ENCODE measurements around the gene PDE11A.

DNA sequence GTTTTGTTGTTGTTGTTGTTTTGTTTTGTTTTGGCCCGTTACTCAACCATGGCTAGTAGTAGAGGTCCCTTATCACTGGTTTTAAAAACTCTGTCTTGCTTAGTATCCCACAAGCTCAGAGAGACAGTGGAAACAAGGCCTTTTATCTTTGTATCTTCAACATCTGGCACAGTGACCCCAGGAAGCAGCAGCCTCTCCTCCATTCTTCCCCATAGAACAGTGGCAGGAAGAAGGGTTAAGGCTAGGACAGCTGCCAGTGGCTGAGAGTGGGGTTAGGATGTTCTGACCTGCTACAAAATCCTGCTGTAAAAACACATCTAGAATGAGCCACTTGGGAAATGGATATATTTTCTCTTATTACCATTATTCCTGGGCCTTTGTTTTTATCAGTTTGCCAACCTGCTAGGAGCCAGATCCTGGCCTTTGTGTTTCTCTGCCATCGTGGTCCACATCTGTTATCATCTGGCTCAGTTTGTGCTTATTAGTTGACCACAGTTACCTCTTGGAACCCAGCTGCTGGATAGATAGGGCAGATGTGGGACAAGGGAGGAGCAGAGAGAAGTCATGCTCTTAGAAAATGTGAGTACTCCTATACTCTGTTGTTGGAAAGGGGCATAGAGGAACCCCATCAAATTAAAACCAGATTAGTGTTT lies 433.2 kb downstream of the PDE11A start:
- peak in 1 of 3 donors; percentile 52 for TF ChIP-seq POLR2AphosphoS5 (IDR thresholded peaks at IDR 0.05)
- TF ChIP-seq, protein P1, sequence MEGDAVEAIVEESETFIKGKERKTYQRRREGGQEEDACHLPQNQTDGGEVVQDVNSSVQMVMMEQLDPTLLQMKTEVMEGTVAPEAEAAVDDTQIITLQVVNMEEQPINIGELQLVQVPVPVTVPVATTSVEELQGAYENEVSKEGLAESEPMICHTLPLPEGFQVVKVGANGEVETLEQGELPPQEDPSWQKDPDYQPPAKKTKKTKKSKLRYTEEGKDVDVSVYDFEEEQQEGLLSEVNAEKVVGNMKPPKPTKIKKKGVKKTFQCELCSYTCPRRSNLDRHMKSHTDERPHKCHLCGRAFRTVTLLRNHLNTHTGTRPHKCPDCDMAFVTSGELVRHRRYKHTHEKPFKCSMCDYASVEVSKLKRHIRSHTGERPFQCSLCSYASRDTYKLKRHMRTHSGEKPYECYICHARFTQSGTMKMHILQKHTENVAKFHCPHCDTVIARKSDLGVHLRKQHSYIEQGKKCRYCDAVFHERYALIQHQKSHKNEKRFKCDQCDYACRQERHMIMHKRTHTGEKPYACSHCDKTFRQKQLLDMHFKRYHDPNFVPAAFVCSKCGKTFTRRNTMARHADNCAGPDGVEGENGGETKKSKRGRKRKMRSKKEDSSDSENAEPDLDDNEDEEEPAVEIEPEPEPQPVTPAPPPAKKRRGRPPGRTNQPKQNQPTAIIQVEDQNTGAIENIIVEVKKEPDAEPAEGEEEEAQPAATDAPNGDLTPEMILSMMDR (IDR thresholded peaks at IDR 0.05 in 8 of 11, conservative IDR thresholded peaks at IDR 0.05 in 3 of 11): no peak
